Stimulated activated naive B cell treated with anti-CD40 and anti-IgM and Interleukin-4, amounts not matched to agents 10 μg/mL and 1 μg/mL and 100 μg/mL, for 72 hours (primary cell): ENCODE measurements around the gene CDH23.

Experiments used
- ATAC-seq, 2 donors: fragments of 150-1000 bp; cut with Tn5 transposase; replicated peaks; 2 replicates each; pipeline ENCODE4 v1.10.0; 2021; ENCODE audit warnings: moderate library complexity in 1 of 2
- DNase-seq: peaks from one replicate; pipeline ENCODE4 v3.0.0; 2021
- H3K27ac Mint-ChIP-seq: one replicate; pipeline ENCODE4 v1.8.0; 2022; ENCODE audit warnings: mild to moderate bottlenecking, mixed read lengths
- H3K27me3 Mint-ChIP-seq, 2 donors: one replicate each; pipeline ENCODE4 v1.8.0; 2022; ENCODE audit warnings: mixed read lengths in 2 of 2
- H3K36me3 Mint-ChIP-seq, 2 donors: one replicate each; pipeline ENCODE4 v1.8.0; 2022; ENCODE audit warnings: mixed read lengths in 2 of 2, mild to moderate bottlenecking in 1 of 2
- H3K4me1 Mint-ChIP-seq, 2 donors: one replicate each; pipeline ENCODE4 v1.8.0; 2022; ENCODE audit warnings: mixed read lengths in 2 of 2, mild to moderate bottlenecking in 1 of 2
- H3K4me3 Mint-ChIP-seq, 2 donors: one replicate each; pipeline ENCODE4 v1.8.0; 2022; ENCODE audit warnings: mild to moderate bottlenecking in 2 of 2, mixed read lengths in 2 of 2, moderate library complexity in 1 of 2
- H3K9me3 Mint-ChIP-seq, 2 donors: one replicate each; pipeline ENCODE4 v1.8.0; 2022; ENCODE audit warnings: mixed read lengths in 2 of 2, mild to moderate bottlenecking in 1 of 2

Gene CDH23

DNA sequence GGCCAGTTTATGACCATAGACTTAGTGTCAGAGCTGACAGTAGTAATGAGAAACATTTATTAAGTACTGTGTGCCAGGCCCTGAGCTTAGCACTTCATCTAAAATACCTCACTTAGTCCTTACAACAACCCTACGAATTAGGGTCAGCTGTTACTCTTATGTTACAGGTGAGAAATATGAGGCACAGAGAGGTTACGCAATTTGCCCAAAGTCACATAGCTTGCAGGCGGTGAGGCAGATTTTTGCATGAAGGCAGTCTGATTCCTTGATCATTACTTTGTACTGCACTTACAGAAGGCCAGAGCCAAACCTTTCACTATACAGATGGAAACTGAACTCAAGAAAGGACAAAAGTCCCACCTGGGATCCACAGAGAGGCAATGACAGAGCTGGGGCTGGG is 10.2 kb downstream of the CDH23 start:
- H3K27ac Mint-ChIP-seq = no peak overlapping the region
- H3K27me3 Mint-ChIP-seq = peaks cover 5 to 13% of the 10 kb centered on the region in 2 donors
- H3K36me3 Mint-ChIP-seq = no peaks in the 10 kb centered on the region
- no peak overlapping the region for H3K4me3 Mint-ChIP-seq
- DNase-seq (no peak), ATAC-seq (no peak)
- peaks cover 5 to 6% of the 10 kb centered on the region in 2 donors for H3K9me3 Mint-ChIP-seq
- H3K4me1 Mint-ChIP-seq = no peaks in the 10 kb centered on the region

DNA sequence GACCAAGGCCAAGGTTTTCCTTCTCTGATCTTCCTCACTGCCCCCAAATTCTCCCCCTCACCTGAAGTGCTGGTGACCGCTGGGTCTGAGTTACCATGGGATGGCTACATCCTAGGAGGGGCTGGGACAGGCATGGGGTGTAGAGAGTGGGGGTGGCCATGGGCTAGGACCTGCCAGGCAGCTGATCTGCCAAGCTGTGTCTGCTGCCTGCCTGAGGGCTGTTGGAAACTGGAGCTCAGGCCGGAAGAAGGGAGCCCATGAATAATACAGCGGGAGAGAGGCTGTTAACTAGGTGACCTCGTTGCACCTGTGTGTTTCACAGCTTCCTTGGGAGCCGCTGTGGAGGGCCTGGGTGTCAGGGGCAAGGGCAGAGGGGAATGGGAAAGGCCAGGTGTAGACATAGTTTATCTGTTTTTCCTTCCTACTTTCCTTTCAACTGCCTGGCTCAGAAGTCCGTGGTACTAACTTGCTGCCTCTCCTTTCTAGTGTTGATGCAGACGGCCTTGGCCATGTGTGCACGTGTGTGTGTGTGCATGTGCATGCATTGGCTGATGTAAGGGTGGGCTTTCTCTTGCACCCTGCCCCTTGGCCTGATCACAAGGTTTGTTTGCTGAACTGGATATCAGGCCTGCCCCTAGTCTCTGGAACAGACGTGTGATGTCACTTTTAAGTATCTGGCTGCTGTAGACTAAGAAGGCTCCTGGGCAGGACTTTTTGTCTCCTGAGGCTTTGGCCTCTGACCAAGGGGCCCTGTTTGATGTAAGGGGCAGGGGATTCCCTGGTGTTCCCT is 11.9 kb downstream of the CDH23 start:
- DNase-seq = no peak
- Mint-ChIP-seq H3K36me3 (no peaks in the 10 kb centered on the region), H3K4me3 (no peak overlapping the region), H3K9me3 (peaks cover 5% of the 10 kb centered on the region in 2 donors), H3K27me3 (peaks cover 5 to 13% of the 10 kb centered on the region in 2 donors), H3K27ac (no peak overlapping the region), H3K4me1 (no peaks in the 10 kb centered on the region)
- ATAC-seq = no peak

DNA sequence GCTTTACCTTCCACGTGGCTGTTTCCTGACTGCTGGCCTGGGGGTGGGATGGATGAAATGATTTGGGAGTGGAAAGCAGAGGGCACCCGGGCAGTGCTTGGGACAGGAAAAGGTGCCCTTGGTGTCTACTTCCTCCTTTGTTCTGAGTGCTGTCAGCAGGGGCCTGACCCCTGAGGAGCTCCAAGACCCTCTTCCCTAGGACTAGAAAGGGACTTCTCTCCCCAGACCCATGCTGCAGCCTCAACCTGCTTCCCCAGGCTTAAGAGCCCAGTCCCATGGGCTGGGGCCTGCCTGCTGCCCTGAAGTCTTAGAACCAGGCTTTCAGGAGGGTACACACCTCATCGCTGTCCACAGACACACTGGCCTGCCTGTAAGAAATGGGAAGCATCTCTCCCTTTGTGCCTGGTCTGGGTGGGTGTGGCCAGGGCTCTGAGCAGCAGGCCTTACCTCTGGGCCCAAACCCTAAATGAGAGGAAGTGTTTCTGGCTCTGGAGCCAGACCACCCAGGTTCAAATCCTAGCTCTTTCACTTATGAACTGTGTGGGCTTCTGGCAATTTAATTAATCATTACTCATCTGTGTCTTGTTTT is 12.9 kb downstream of the CDH23 start:
- Mint-ChIP-seq H3K9me3 (peaks cover 5% of the 10 kb centered on the region in 2 donors), H3K27ac (no peak overlapping the region), H3K4me1 (no peaks in the 10 kb centered on the region), H3K36me3 (no peaks in the 10 kb centered on the region), H3K4me3 (no peak overlapping the region), H3K27me3 (peaks cover 7 to 9% of the 10 kb centered on the region in 2 donors)
- no peak for DNase-seq
- no peak for ATAC-seq

DNA sequence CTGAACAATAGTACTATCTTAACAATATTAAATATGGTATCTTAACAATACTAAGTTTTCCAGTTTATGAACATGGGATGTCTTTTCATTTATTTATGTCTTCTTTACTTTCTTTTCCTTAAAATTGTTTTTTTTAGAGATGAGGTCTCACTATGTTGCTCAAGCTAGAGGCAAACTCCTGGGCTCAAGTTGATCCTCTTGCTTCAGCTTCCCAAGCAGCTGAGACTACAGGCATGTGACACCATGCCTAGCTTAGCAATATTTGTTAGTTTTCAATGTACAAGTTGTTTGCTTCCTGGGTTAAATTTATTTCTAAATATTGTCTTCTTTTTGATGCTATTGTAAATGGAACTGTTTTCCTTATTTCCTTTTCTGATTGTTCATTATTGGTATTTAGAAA is 16.9 kb downstream of the CDH23 start:
- Mint-ChIP-seq H3K36me3 (no peaks in the 10 kb centered on the region), H3K27ac (no peak overlapping the region), H3K4me3 (no peak overlapping the region), H3K4me1 (no peaks in the 10 kb centered on the region), H3K27me3 (peaks cover 2 to 10% of the 10 kb centered on the region in 2 donors), H3K9me3 (peaks cover 7 to 8% of the 10 kb centered on the region in 2 donors)
- ATAC-seq (no peak), DNase-seq (no peak)

- H3K4me3 Mint-ChIP-seq = no peak overlapping the region
- H3K4me1 Mint-ChIP-seq = no peaks in the 10 kb centered on the region
- H3K27ac Mint-ChIP-seq = no peak overlapping the region
- peaks cover 0 to 10% of the 10 kb centered on the region in 2 donors for H3K27me3 Mint-ChIP-seq
- H3K36me3 Mint-ChIP-seq = no peaks in the 10 kb centered on the region
- H3K9me3 Mint-ChIP-seq = peaks cover 7 to 8% of the 10 kb centered on the region in 2 donors
- DNase-seq (no peak), ATAC-seq (no peak)
Observed at GRCh38 chr10:71414359-71414758, 17.6 kb downstream of the CDH23 start.

DNA sequence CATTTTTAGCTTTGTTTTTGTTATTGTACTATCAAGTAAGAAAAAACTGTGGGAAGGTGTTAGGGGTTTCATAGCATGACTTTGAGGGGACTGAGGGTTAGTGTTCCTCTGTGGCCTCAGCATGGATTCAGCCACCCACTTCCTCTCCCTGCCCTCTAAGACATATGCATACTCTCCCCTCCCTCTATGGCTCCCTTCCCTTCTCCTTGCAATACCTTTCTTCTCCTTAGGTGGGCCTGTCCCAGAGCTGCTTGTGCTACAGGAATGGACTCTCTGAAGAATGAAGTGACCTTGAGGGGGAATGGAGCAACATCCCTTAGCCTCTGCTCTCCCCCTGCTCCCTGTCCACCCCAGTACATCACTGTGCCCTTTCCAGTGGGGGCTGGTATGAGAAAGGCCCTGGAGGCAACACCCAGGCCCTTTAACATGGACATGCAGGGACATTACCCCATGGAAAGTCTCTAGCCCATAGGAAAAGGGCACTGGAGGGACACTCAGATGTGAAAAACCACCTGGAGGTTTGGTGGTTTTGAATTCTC is 22.4 kb downstream of the CDH23 start:
- H3K27me3 Mint-ChIP-seq = peaks cover 20 to 24% of the 10 kb centered on the region in 2 donors
- H3K27ac Mint-ChIP-seq = no peak overlapping the region
- H3K4me1 Mint-ChIP-seq = no peaks in the 10 kb centered on the region
- no peaks in the 10 kb centered on the region for H3K36me3 Mint-ChIP-seq
- H3K4me3 Mint-ChIP-seq = no peak overlapping the region
- DNase-seq (no peak), ATAC-seq (no peak)
- H3K9me3 Mint-ChIP-seq = peaks cover 3% of the 10 kb centered on the region in 2 donors

DNA sequence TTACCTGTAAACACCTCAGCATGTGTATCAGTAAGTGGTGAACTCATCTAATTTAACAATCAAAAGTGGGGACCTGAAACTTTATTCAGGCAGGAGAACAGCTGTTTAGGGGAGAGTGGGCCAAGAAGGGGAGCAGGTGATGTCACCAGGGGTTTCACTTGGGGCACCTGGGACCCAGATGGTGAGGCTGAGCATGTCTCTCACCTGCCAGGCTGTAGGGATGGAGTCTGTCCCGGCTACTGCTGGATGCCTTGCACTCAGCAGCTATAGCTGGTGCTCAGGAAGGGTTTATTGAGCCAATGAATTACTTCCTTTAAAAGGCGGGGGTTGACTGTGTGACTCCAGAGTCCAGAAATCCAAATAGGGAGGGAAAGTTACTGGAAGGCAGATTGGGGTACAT is 23.0 kb downstream of the CDH23 start:
- Mint-ChIP-seq H3K9me3 (peaks cover 3% of the 10 kb centered on the region in 2 donors), H3K27me3 (peaks cover 24 to 26% of the 10 kb centered on the region in 2 donors), H3K27ac (no peak overlapping the region), H3K4me1 (no peaks in the 10 kb centered on the region), H3K36me3 (no peaks in the 10 kb centered on the region), H3K4me3 (no peak overlapping the region)
- DNase-seq (no peak), ATAC-seq (peak in 1 of 2 donors; percentile 25)

DNA sequence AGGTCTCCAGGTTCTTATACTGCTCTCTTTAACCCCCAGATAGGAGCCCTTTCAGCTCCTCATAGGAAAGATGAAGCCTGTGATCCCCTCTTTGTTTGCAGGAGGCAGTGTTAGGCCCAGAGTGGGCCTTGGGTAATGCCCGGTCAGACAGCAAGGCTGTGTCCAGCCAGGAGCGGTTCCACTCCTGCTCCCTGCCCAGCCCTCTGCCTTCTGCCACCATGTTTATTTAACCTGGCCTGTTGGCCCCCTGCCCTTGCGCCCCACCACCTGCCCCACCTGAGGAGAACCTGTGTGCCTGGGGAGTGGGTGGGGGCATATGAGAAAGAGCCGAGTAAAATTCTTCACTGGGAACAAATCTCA is 24.3 kb downstream of the CDH23 start:
- ATAC-seq (no peak), DNase-seq (no peak)
- H3K27me3 Mint-ChIP-seq = peaks cover 33 to 37% of the 10 kb centered on the region in 2 donors
- no peak overlapping the region for H3K27ac Mint-ChIP-seq
- H3K4me3 Mint-ChIP-seq = no peak overlapping the region
- H3K4me1 Mint-ChIP-seq = no peaks in the 10 kb centered on the region
- peaks cover 3% of the 10 kb centered on the region in 2 donors for H3K9me3 Mint-ChIP-seq
- no peaks in the 10 kb centered on the region for H3K36me3 Mint-ChIP-seq

DNA sequence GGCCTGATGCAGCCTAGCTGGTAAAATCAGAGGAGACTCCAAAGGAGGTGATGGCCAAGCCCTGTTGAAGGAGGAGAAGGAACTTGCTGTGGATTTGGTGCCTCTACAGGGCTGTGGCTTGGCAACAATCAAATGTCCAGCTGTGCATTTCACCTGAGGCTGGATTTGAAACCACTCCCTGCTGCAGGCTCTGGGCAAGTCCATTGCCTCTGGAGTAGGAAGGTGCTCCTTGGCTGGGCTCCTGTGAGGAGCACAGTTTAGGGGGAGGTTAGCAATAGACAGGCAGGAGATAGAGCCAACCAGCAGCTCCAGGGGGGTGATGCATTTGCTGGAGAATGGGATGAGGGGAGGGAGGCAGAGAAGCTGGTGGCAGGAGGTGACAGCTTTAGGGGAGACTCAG is 26.5 kb downstream of the CDH23 start:
- Mint-ChIP-seq H3K27me3 (peaks cover 28 to 40% of the 10 kb centered on the region in 2 donors), H3K36me3 (no peaks in the 10 kb centered on the region), H3K27ac (peak overlapping the region; percentile 16), H3K9me3 (no peaks in the 10 kb centered on the region), H3K4me3 (no peak overlapping the region), H3K4me1 (no peaks in the 10 kb centered on the region)
- DNase-seq = no peak
- no peak for ATAC-seq

GRCh38 chr10:71423901-71424300 is 27.2 kb downstream of the CDH23 start:
- Mint-ChIP-seq H3K9me3 (no peaks in the 10 kb centered on the region), H3K4me3 (no peak overlapping the region), H3K27ac (no peak overlapping the region), H3K27me3 (peaks cover 29 to 41% of the 10 kb centered on the region in 2 donors), H3K36me3 (no peaks in the 10 kb centered on the region), H3K4me1 (no peaks in the 10 kb centered on the region)
- no peak for DNase-seq
- no peak for ATAC-seq

GRCh38 chr10:71424496-71425194 is 27.9 kb downstream of the CDH23 start:
- Mint-ChIP-seq H3K4me1 (no peaks in the 10 kb centered on the region), H3K27me3 (peaks cover 37 to 48% of the 10 kb centered on the region in 2 donors), H3K36me3 (no peaks in the 10 kb centered on the region), H3K4me3 (no peak overlapping the region), H3K9me3 (no peaks in the 10 kb centered on the region), H3K27ac (no peak overlapping the region)
- ATAC-seq (no peak), DNase-seq (no peak)

DNA sequence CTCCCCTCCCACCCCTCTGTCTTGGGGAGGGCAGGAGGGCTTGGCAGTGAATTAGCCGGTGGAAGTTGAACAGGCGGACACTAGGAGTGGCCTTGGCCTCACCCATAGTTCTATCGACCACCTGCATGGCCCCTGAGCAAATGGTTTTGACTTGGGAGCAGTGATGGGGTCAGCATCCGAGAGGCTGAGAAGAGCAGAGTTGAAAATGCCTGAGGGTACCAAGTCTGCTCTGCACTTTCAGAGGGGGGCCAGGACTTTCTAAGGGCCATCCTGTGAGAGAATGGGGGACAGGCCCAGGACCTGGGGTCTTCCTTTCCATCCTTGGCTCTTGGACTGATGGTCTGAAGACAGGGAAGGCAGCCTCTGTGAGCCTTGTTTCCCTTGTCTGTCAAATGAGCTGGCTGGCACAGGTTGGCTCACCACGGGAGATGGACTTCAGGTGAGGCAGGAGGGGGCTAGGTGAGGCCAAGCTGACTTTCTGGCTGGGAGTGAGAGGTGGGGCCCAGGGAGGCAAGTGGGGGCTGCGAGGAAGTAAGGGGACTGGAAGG is 29.4 kb downstream of the CDH23 start:
- ATAC-seq (no peak), DNase-seq (no peak)
- Mint-ChIP-seq H3K27me3 (peaks cover 38 to 49% of the 10 kb centered on the region in 2 donors), H3K4me1 (no peaks in the 10 kb centered on the region), H3K36me3 (no peaks in the 10 kb centered on the region), H3K27ac (no peak overlapping the region), H3K4me3 (no peak overlapping the region), H3K9me3 (no peaks in the 10 kb centered on the region)

DNA sequence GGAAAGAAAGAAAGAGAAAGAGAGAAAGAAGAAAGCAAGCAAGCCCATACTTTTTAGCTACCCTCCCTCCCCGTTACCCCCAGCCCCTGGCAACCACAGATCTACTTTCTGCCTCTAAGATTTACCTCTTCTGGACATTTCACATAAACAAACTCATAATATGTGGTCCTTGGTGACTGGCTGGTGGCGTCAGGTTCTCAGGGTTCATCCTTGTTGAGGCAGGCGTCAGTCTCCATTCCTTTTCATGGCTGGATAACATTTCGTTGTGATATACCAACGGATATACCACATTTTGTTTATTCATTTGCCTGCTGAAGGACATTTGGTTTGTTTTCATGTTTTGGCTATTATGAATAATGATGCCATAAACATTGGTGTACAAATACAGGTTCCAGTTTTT is 30.5 kb downstream of the CDH23 start:
- Mint-ChIP-seq H3K27me3 (peaks cover 37 to 46% of the 10 kb centered on the region in 2 donors), H3K27ac (no peak overlapping the region), H3K9me3 (no peaks in the 10 kb centered on the region), H3K4me1 (no peaks in the 10 kb centered on the region), H3K4me3 (no peak overlapping the region), H3K36me3 (no peaks in the 10 kb centered on the region)
- ATAC-seq (no peak), DNase-seq (no peak)

DNA sequence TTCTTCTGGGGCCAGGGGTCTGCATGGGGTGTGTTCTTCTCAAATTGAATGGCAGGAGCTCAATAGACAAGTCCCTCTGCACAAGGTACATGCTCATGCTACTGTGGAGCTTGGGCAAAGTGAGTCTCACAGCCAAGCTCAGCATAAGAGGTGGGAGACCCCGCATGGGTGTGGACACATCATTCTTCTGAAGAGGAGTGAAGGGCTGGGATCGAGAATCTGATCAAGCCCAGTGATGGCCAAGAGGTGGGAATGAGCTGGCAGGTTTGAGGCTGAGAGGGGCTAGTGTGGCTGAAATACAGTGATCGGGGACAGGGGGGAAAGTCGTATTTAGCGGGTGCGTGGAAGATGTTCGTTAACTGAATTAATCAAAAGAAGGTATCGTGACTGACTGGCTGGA is 32.6 kb downstream of the CDH23 start:
- Mint-ChIP-seq H3K27ac (no peak overlapping the region), H3K9me3 (no peaks in the 10 kb centered on the region), H3K4me3 (no peak overlapping the region), H3K36me3 (no peaks in the 10 kb centered on the region), H3K27me3 (peaks cover 39 to 41% of the 10 kb centered on the region in 2 donors), H3K4me1 (no peaks in the 10 kb centered on the region)
- DNase-seq (no peak), ATAC-seq (no peak)
